Measurements from ENCODE around the gene APOBEC3A. TPM values are rescaled to one million over a fixed set of nuclear protein-coding genes. Genes with fewer than 3 reads are reported as not detected.
"Not testable (repeated sequence)": the region's sequence is repeated elsewhere in the genome, so short reads cannot be mapped to it uniquely, and the experiment has no call there.

APOBEC3A gene
- total RNA-seq, 1 donor from 2014 or later = not detected

- no peak overlapping the region for H3K27ac ChIP-seq
- no peaks in the 10 kb centered on the region for H3K36me3 ChIP-seq
- H3K9me3 ChIP-seq = no peaks in the 10 kb centered on the region
- H3K27me3 ChIP-seq = no peaks in the 10 kb centered on the region
- H3K4me3 ChIP-seq = no peak overlapping the region
- no peak for DNase-seq (ENCODE audit: extremely low spot score in 2 of 2)
- TF ChIP-seq, protein P1, sequence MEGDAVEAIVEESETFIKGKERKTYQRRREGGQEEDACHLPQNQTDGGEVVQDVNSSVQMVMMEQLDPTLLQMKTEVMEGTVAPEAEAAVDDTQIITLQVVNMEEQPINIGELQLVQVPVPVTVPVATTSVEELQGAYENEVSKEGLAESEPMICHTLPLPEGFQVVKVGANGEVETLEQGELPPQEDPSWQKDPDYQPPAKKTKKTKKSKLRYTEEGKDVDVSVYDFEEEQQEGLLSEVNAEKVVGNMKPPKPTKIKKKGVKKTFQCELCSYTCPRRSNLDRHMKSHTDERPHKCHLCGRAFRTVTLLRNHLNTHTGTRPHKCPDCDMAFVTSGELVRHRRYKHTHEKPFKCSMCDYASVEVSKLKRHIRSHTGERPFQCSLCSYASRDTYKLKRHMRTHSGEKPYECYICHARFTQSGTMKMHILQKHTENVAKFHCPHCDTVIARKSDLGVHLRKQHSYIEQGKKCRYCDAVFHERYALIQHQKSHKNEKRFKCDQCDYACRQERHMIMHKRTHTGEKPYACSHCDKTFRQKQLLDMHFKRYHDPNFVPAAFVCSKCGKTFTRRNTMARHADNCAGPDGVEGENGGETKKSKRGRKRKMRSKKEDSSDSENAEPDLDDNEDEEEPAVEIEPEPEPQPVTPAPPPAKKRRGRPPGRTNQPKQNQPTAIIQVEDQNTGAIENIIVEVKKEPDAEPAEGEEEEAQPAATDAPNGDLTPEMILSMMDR (IDR thresholded peaks at IDR 0.05) = no peak
- TF ChIP-seq POLR2AphosphoS5 (IDR thresholded peaks at IDR 0.05; ENCODE audit: insufficient read depth in 1 of 2, low read depth in 1 of 2) = no peak
- TF ChIP-seq POLR2A (IDR thresholded peaks at IDR 0.05) = no peak
- no peaks in the 10 kb centered on the region for H3K4me1 ChIP-seq
- intact Hi-C loops (cut with DNase I) = no loop called here
Measured at GRCh38 chr22:38972558-38972957, 15.1 kb downstream of the APOBEC3A start.

DNA sequence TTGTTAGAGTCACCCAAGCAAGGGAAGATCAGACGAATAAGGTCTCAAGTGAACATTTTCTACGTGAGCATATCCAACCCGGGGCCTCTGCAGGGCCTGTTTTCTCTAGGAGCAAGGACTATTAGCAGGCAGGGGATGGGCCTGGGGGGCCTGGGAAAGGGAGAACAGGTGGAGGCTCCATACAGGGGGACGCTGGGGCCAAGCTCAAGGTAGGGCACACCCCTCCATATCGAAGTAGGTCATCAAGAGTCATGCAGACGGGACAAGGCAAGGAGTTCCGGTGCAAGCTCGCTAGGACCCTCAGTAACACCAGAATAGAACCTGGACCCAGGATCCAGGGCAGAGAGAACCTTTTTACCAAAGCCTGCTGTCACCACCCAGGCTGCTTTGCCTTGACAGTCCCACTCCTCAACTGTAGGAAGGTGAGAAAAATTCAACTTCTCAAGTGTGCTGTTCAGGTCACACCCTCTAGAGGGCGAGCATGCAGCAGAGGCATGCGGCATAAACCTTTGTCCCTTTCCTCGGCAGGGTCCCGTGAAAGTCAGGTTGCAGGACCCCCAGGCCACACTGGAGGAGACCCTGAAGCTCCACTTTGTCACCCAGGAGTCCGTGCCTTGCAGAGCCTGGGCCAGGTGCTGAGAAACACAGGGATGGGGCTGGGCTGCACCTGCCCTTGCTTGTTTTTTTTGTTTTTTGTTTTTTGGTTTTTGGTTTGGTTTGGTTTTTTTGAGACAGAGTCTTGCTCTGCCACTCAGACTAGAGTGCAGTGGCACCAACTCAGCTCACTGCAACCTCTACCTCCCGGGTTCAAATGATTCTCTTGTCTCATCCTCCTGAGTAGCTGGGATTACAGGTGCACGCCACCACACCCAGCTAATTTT is 16.1 kb downstream of the APOBEC3A start:
- H3K9me3 ChIP-seq = no peaks in the 10 kb centered on the region
- no peaks in the 10 kb centered on the region for H3K36me3 ChIP-seq
- intact Hi-C loops (cut with DNase I) = no loop called here
- no peaks in the 10 kb centered on the region for H3K27me3 ChIP-seq
- no peak overlapping the region for H3K4me3 ChIP-seq
- H3K27ac ChIP-seq = no peak overlapping the region
- no peak for DNase-seq (ENCODE audit: extremely low spot score in 2 of 2)
- no peak for TF ChIP-seq POLR2A (IDR thresholded peaks at IDR 0.05)
- TF ChIP-seq, protein P1 (IDR thresholded peaks at IDR 0.05) = peak in 1 of 3 experiments; percentile 63
- no peaks in the 10 kb centered on the region for H3K4me1 ChIP-seq

DNA sequence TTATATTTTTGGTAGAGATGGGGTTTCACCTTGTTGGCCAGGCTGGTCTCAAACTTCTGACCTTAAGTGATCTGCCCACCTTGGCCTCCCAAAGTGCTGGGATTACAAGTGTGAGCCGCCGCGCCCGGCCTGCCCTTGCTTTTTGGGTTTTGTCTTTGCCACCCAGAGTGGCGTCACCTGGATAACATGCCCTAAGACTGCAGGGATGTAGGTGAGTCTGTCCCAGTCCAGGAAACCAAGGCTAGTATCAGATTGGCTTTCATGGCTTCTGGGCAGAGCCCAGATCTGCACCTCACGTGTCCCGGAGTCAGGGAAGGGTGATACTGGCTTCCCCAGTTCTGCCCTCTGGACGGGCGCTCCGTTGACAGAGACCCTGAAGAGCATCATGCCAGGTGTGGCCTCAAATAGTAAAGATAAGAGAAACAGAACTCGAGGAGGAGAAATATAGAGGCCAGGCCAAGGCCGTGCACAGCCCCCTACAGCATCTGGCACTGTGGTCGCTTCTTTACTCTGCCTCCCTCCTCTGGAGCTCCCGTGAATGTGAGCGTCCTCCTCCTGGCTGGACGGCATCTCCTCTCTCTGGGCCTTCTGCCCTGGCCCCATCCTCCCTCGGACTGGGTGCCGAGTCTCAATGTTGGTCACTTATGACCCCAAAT is 16.9 kb downstream of the APOBEC3A start:
- no peak overlapping the region for H3K4me3 ChIP-seq
- no peaks in the 10 kb centered on the region for H3K4me1 ChIP-seq
- intact Hi-C loops (cut with DNase I) = no loop called here
- TF ChIP-seq POLR2A (IDR thresholded peaks at IDR 0.05) = no peak
- TF ChIP-seq, protein P1 (IDR thresholded peaks at IDR 0.05) = no peak
- TF ChIP-seq POLR2AphosphoS5 (IDR thresholded peaks at IDR 0.05; ENCODE audit: insufficient read depth in 1 of 2, low read depth in 1 of 2) = no peak
- DNase-seq (ENCODE audit: extremely low spot score in 2 of 2) = no peak
- H3K9me3 ChIP-seq = no peaks in the 10 kb centered on the region
- no peaks in the 10 kb centered on the region for H3K36me3 ChIP-seq
- H3K27me3 ChIP-seq = no peaks in the 10 kb centered on the region
- no peak overlapping the region for H3K27ac ChIP-seq

GRCh38 chr22:38974826-38975175 is 17.4 kb downstream of the APOBEC3A start:
- Histone ChIP-seq H3K4me1 (no peaks in the 10 kb centered on the region), H3K4me3 (no peak overlapping the region), H3K9me3 (no peaks in the 10 kb centered on the region), H3K27me3 (no peaks in the 10 kb centered on the region), H3K27ac (no peak overlapping the region), H3K36me3 (no peaks in the 10 kb centered on the region)
- no peak for DNase-seq (ENCODE audit: extremely low spot score in 2 of 2)
- intact Hi-C loops (cut with DNase I) = no loop called here
- TF ChIP-seq, protein P1 (IDR thresholded peaks at IDR 0.05) = no peak
- no peak for TF ChIP-seq POLR2AphosphoS5 (IDR thresholded peaks at IDR 0.05; ENCODE audit: insufficient read depth in 1 of 2, low read depth in 1 of 2)
- TF ChIP-seq POLR2A (IDR thresholded peaks at IDR 0.05) = no peak

GRCh38 chr22:38977289-38977688 is 19.9 kb downstream of the APOBEC3A start:
- H3K4me1 ChIP-seq; H3K36me3 ChIP-seq; H3K4me3 ChIP-seq; intact Hi-C loops (cut with DNase I); H3K27me3 ChIP-seq; DNase-seq (ENCODE audit: extremely low spot score in 2 of 2); H3K27ac ChIP-seq; H3K9me3 ChIP-seq: not testable (repeated sequence)

DNA sequence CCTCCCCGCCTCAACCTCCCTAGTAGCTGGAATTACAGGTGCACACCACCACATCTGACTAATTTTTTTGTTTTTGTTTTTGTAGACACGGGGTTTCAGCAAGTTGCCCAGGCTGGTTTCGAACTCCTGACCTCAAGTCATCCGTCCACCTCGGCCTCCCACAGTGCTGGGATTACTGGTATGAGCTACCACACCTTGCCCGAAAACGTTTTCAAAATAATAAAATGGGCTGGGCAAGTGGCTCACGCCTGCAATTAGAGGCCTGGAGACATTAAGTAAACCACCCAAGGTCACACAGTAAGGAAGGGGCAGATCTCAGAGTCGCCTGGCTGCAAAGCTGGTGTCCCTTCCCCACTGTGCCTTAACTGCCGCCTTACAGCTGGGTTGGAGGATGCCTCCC is 23.2 kb downstream of the APOBEC3A start:
- H3K4me1 ChIP-seq; DNase-seq (ENCODE audit: extremely low spot score in 2 of 2); H3K36me3 ChIP-seq; H3K9me3 ChIP-seq; H3K4me3 ChIP-seq; intact Hi-C loops (cut with DNase I); H3K27me3 ChIP-seq; H3K27ac ChIP-seq: not testable (repeated sequence)

Measured in vagina (tissue), 2 donors.